ENCODE measurements around the gene CD33.

The CD33 gene

DNA sequence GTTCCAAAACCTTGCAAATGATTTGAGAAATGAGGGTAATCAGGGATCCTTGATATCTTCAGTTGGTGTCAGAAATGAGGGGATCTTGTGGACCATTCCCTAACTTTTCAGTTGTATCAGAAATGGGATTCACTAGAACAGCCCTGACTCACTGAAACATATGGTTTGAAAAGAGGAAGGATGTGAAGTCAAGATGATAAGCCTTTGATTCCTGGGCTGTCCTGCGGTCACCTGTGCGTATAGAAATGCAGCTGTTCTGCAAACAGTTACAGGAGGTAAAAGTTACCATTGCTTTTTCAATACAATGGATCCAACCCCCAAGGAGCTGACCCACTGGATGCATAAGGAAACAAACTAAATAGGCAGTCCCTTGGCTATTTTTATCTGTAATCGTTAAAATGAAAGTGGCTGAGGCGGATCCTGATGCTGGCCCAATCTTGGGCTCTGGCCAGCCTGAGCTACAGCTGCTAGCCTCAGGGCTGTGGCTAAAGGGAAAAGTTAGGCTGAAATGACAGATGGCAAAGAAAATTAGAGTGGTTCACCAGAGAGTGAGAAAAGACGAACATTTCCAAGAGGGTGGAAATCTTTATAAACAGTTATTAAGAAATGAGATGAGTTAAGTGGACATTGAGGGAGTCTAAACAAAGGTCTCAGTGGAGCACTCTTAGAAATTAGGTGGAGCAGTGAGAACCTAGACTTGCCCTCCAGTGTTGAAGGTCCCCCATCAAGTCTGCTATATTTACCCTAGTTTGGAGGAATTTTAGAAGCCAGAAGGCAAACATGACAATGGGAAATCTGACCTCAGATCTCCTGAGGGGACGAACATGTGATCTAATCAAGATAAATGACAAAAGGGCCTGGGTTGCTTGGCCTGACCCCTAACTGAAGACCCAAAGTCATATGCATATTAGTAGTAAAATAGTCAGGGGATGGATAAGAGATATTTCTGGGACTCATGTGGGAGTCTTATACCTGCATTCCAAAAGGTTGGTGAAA, 33.6 kb downstream of the CD33 start:
- DNase-seq (ENCODE audit: insufficient read length, low spot score) (no peak), FAIRE-seq (no peak)

GRCh38 chr19:51259348-51260245, 34.7 kb downstream of the CD33 start:
- DNase-seq (ENCODE audit: insufficient read length, low spot score) = peak; percentile 17
- peak; percentile 69 for FAIRE-seq

GRCh38 chr19:51263808-51264207, 38.9 kb downstream of the CD33 start:
- DNase-seq (ENCODE audit: insufficient read length, low spot score) (no peak), FAIRE-seq (no peak)

DNA sequence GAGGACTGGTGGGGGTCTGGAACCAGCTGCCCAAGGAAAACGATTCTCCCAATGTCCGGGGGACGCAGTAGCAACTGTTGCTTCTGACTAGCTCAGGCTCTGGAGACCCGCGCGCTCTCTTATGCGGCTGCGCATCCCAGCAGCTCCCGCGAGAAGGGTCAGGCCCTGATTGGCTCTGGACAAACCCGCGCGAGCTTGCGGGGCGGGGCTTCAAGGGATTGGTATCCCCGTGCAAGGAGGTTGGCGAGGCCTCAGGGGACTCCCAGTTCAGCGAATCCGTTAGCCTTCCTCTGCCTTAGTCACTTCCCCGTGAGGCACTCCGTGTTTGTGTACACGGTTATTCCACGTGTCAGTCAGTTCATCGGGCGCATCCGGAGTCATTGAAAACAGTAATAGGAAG, 46.2 kb downstream of the CD33 start:
- no peak for FAIRE-seq
- no peak for DNase-seq (ENCODE audit: insufficient read length, low spot score)

DNA sequence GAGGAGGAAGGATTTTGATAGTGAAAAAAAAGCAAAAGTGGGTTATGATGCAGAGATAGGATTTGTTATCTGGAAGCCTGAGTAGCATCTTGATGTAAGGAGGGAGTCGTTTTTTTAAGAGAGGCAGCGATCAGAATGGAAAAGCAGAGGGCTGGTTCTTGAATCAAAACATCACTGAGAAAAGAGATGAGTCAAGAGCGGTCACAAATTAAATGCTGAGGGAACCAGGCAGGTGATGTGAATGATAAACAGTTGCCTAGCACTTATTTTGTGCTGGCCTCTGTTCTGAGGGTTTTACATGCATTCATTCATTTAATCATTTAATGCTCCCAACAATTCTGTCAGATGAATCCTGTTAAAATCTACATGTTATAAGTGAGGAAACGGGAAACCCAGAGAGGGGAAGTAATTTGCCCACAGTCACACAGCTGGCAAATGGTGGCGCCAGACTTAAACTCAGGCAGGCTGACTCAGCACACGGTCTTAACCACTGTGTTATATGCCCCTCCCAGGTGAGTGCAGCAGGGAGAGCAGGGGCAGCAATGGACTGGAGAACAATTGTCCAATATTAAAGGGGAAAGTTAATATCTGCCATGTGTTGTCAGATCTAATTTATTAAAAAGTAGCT, 47.4 kb downstream of the CD33 start:
- FAIRE-seq = no peak

DNA sequence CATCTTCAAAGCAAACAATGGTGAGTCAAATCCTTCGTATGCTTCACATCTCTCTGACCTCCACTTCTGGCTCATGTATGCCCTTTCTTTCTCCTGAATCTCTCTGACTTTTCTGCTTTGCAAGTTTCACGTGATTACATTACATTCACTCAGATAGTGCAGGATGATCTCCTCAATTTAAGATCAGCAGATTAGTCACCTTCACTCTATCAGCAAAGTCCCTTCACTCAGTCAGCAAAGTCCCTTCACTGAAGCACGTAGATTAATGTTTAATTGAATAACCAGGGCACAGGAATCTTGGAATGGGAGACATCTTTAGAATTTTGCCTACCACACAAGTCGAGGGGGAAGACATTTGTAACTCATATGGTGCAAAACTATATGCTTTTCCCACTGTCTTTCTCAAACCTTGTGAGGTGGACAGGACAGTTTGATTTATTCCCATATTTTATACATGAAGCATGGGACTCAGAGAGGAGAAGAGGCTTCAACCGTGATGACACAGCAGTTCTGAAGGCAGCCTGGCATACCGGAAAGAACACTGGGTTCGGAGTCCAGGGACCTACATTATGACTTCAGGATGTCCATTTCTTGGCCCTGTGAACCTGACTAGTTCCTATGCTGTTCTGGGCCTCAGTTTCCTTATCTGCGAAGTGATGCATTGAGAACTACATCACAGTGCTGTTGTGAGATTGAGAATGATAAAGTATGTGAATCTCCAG, 49.3 kb downstream of the CD33 start:
- FAIRE-seq = no peak
- no peak for DNase-seq (ENCODE audit: insufficient read length, low spot score)

More for the DNA sequence above, 47.4 kb downstream of the CD33 start:
- DNase-seq (ENCODE audit: insufficient read length, low spot score) = no peak

DNA sequence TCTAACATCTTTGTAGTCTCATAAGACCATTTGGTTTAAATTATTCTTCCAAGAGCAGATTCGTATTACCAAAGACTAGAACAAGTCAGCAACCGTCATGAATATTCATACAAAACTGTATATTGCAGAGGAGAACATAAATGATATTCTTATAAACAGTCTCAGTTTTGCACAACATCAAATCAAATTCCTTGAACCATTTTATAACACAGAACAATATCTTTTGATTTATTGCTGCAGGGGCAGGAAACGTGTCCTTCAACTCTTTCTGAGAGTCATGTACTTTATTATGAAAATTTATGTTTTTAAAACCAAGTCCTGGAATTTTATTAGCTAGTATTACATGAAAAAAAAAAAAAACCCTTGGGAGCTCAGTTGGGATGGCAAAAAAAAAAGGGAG, 52.2 kb downstream of the CD33 start:
- FAIRE-seq (no peak), DNase-seq (ENCODE audit: insufficient read length, low spot score) (no peak)

DNA sequence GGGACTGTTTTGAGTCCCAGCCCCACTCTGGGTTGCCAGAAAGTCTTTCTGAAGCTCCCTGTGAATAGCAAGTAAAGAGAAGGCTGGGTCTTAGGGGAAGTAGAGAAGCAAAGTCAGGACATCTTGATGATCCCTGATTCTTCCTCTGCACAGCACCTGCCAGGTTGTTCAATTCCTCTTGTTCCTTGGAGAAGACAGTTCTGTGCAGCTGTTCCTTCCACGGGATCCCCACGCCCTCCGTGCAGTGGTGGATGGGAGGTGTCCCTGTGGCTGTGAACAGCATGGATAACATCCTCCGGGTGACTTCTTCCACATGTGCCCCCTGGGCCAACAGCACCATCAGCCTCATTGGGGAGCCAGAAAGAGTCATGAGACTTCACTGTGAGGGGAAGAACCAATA, 57.5 kb downstream of the CD33 start:
- DNase-seq (ENCODE audit: insufficient read length, low spot score) = no peak

DNA sequence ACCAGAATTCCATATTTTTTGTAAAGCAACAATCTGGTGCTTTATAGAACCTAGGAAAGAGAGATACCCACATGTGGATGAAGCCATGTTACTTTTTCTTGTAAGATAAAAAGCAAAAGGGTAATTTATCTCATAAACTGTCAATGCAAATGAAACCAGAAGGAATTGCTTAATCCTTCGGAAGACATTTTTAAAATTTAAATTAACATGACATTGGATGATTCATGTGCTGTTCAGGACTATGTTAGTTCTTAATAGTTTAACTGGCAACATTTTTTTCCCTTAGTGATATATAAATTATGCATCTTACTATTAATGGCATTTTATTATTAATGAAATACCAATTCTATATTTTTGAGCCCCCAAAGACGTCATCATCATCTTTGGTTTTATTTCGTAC, 60.8 kb downstream of the CD33 start:
- DNase-seq (ENCODE audit: insufficient read length, low spot score) = no peak
- FAIRE-seq = no peak

More for the DNA sequence above, 57.5 kb downstream of the CD33 start:
- no peak for FAIRE-seq
